H1 (cell line): ENCODE results near the gene MUC2. TPM values are rescaled to one million over a fixed set of nuclear protein-coding genes. Genes with fewer than 3 reads are reported as not detected.

ENCODE experiments used
- CTCF ChIA-PET: fragments of 300-600 bp; sonication (Branson Sonifier 250); formaldehyde crosslinking; loops from one replicate; lab custom pipeline; 2021; ENCODE audit not compliant: partially characterized antibody; lab: Charles Lee
- POLR2A ChIA-PET: fragments of 300-600 bp; sonication (Branson Sonifier 250); formaldehyde crosslinking; loops from one replicate; lab custom pipeline; 2021; ENCODE audit warnings: inconsistent platforms; ENCODE audit not compliant: partially characterized antibody; lab: Charles Lee
- DNase-seq, 2 experiments: peaks; one replicate each; pipeline versions ENCODE4 v3.0.0 to v3.0.0-alpha.2; 2010 to 2022; ENCODE audit warnings: low spot score in 2 of 2, low read depth in 1 of 2, mixed read lengths in 1 of 2
- FAIRE-seq: peaks from 2 replicates; lab custom pipeline; 2011; peaks lifted over from hg19 to GRCh38; lab: Jason Lieb, UNC
- H2AFZ ChIP-seq: 2 replicates; pipeline ENCODE4 v1.8.1; 2012; ENCODE audit warnings: low read length, inconsistent platforms
- H2AK5ac ChIP-seq: 2 replicates; pipeline ENCODE4 v1.6.1; 2013; ENCODE audit warnings: low read depth, low read length
- H2BK120ac ChIP-seq: replicated peaks from 2 replicates; pipeline ENCODE3; 2013; ENCODE audit warnings: low read depth, low read length, inconsistent platforms
- H2BK12ac ChIP-seq: 2 replicates; pipeline ENCODE4 v1.6.1; 2013; ENCODE audit warnings: low read depth, low read length
- H2BK15ac ChIP-seq: 2 replicates; pipeline ENCODE4 v1.6.1; 2013; ENCODE audit warnings: low read length
- H2BK20ac ChIP-seq: 2 replicates; pipeline ENCODE4 v1.6.1; 2013; ENCODE audit warnings: low read length
- H2BK5ac ChIP-seq: 2 replicates; pipeline ENCODE4 v1.6.1; 2013; ENCODE audit warnings: low read depth, low read length
- H3K14ac ChIP-seq: 2 replicates; pipeline ENCODE4 v1.6.1; 2013; ENCODE audit warnings: inconsistent platforms; ENCODE audit not compliant: insufficient read length
- H3K18ac ChIP-seq: 2 replicates; pipeline ENCODE4 v1.6.1; 2013; ENCODE audit warnings: low read length; ENCODE audit errors: extremely low read depth
- H3K23ac ChIP-seq: 2 replicates; pipeline ENCODE4 v1.6.1; 2013; ENCODE audit warnings: inconsistent platforms; ENCODE audit not compliant: insufficient read length
- H3K23me2 ChIP-seq: 2 replicates; pipeline ENCODE4 v1.6.1; 2013; ENCODE audit warnings: low read depth, low read length
- H3K27ac ChIP-seq: 2 replicates; pipeline ENCODE4 v1.6.1; 2011; ENCODE audit warnings: low read depth, low read length, inconsistent platforms
- H3K27me3 ChIP-seq, 4 experiments: replicated peaks in 1 of 4; 1 replicate in 1 of 4; 2 replicates in 3 of 4; pipeline versions ENCODE4 v1.6.1 to v1.8.1; 2011 to 2013; ENCODE audit warnings: low read length in 3 of 4, mild to moderate bottlenecking in 3 of 4, inconsistent platforms in 2 of 4, mixed read lengths in 2 of 4, moderate library complexity in 1 of 4; ENCODE audit not compliant: control insufficient read depth in 3 of 4, insufficient read depth in 3 of 4; ENCODE audit errors: extremely low read depth in 1 of 4
- H3K36me3 ChIP-seq, 4 experiments: 2 replicates each; pipeline versions ENCODE4 v1.6.1 to v1.8.1; 2011 to 2013; ENCODE audit warnings: mild to moderate bottlenecking in 4 of 4, low read length in 3 of 4, moderate library complexity in 2 of 4, control low read depth in 1 of 4, inconsistent platforms in 1 of 4; ENCODE audit not compliant: insufficient read depth in 4 of 4, control insufficient read depth in 2 of 4
- H3K4ac ChIP-seq: replicated peaks from 2 replicates; pipeline ENCODE3; 2013; ENCODE audit warnings: low read length, low read depth, mixed read lengths, inconsistent platforms; ENCODE audit not compliant: insufficient read length
- H3K4me1 ChIP-seq, 4 experiments: replicated peaks in 1 of 4; 1 replicate in 1 of 4; 2 replicates in 3 of 4; pipeline versions ENCODE4 v1.6.1 to v1.8.1; 2011 to 2013; ENCODE audit warnings: low read length in 3 of 4, inconsistent platforms in 2 of 4, mixed read lengths in 1 of 4; ENCODE audit not compliant: insufficient read depth in 4 of 4, control insufficient read depth in 3 of 4
- H3K4me2 ChIP-seq, 2 experiments: 2 replicates each; pipeline versions ENCODE4 v1.6.1 to v1.8.1; 2011 to 2013; ENCODE audit warnings: low read depth in 2 of 2, low read length in 2 of 2, control low read depth in 1 of 2, inconsistent platforms in 1 of 2, mild to moderate bottlenecking in 1 of 2; ENCODE audit not compliant: insufficient read depth in 1 of 2
- H3K4me3 ChIP-seq, 4 experiments: fragments of 200-600, 300-600 bp in 1 of 4; sonication (generic), shearing (Covaris generic), sonication (Bioruptor Twin) in 1 of 4; 2 replicates each; pipeline versions ENCODE4 v1.5.1 to v1.8.1; 2011 to 2016; ENCODE audit warnings: low read length in 4 of 4, low read depth in 3 of 4, control low read depth in 2 of 4, inconsistent platforms in 2 of 4, mild to moderate bottlenecking in 2 of 4, mixed read lengths in 1 of 4, moderate library complexity in 1 of 4; ENCODE audit not compliant: insufficient read depth in 2 of 4; ENCODE audit errors: extremely low read depth in 1 of 4
- H3K56ac ChIP-seq: replicated peaks from 2 replicates; pipeline ENCODE3; 2013; ENCODE audit warnings: low read depth, mild to moderate bottlenecking, mixed read lengths, low read length, inconsistent platforms; ENCODE audit not compliant: insufficient read length
- H3K79me1 ChIP-seq: 2 replicates; pipeline ENCODE4 v1.6.1; 2013; ENCODE audit warnings: low read depth, low read length, control low read depth
- H3K79me2 ChIP-seq, 2 experiments: 2 replicates each; pipeline versions ENCODE4 v1.6.1 to v1.8.1; 2012 to 2013; ENCODE audit warnings: low read length in 2 of 2, mild to moderate bottlenecking in 2 of 2, inconsistent platforms in 1 of 2; ENCODE audit not compliant: insufficient read depth in 2 of 2, control insufficient read depth in 1 of 2
- H3K9ac ChIP-seq, 4 experiments: replicated peaks in 1 of 4; 1 replicate in 1 of 4; 2 replicates in 3 of 4; pipeline versions ENCODE4 v1.6.1 to v1.8.1; 2011 to 2013; ENCODE audit warnings: low read depth in 3 of 4, low read length in 3 of 4, control low read depth in 2 of 4, mild to moderate bottlenecking in 2 of 4, moderate library complexity in 2 of 4, inconsistent platforms in 1 of 4; ENCODE audit errors: extremely low read depth in 1 of 4
- H3K9me3 ChIP-seq, 2 experiments: 2 replicates each; pipeline versions ENCODE4 v1.6.1 to v1.8.1; 2012 to 2013; ENCODE audit warnings: mild to moderate bottlenecking in 2 of 2, moderate library complexity in 2 of 2, control low read depth in 1 of 2, inconsistent platforms in 1 of 2, low read depth in 1 of 2, low read length in 1 of 2, mixed read lengths in 1 of 2; ENCODE audit not compliant: insufficient read depth in 2 of 2
- H4K20me1 ChIP-seq, 2 experiments: replicated peaks in 1 of 2; 2 replicates each; pipeline versions ENCODE3 to v1.8.1; 2011 to 2013; ENCODE audit warnings: inconsistent platforms in 2 of 2, low read length in 2 of 2, mild to moderate bottlenecking in 1 of 2; ENCODE audit not compliant: insufficient read depth in 2 of 2, control insufficient read depth in 1 of 2
- H4K5ac ChIP-seq: 2 replicates; pipeline ENCODE4 v1.6.1; 2013; ENCODE audit warnings: low read length, low read depth, mixed read lengths, inconsistent platforms; ENCODE audit not compliant: insufficient read length
- H4K8ac ChIP-seq: 2 replicates; pipeline ENCODE4 v1.8.0; 2013; ENCODE audit warnings: mild to moderate bottlenecking, moderate library complexity, low read length, inconsistent platforms; ENCODE audit not compliant: insufficient read depth; ENCODE audit errors: extremely low read depth
- H4K91ac ChIP-seq: replicated peaks from 2 replicates; pipeline ENCODE3; 2013; ENCODE audit warnings: low read length, mixed read lengths, inconsistent platforms; ENCODE audit not compliant: insufficient read length
- KDM5A ChIP-seq: fragments of 200-600 bp; IDR thresholded peaks from 2 replicates; pipeline ENCODE4 v1.7.1; 2012; ENCODE audit warnings: mild to moderate bottlenecking, low read length, inconsistent platforms, mixed read lengths
- PHF8 ChIP-seq: fragments of 200-600 bp; sonication (generic); conservative IDR thresholded peaks from 2 replicates; pipeline ENCODE4 v1.7.1; 2012; ENCODE audit warnings: low read depth, mild to moderate bottlenecking, inconsistent platforms, low read length, moderate library complexity
- RNF2 ChIP-seq: fragments of 200-900, 300-1000 bp; sonication (generic); IDR thresholded peaks from 2 replicates; pipeline ENCODE4 v1.7.1; 2016; ENCODE audit warnings: borderline replicate concordance, low read depth, mild to moderate bottlenecking, antibody characterized with exemption, low read length; ENCODE audit not compliant: poor library complexity, severe bottlenecking; ENCODE audit errors: missing control alignments
- WGBS, 2 experiments: shearing (Covaris generic) in 1 of 2; methylation state at CpG; one replicate each; pipeline versions ENCODE4 v1.1.6 to v1.1.7; 2013 to 2015; ENCODE audit warnings: low lambda C conversion rate in 2 of 2, mixed read lengths in 2 of 2, inconsistent platforms in 1 of 2, low coverage in 1 of 2, missing lambda C conversion rate in 1 of 2; ENCODE audit not compliant: insufficient replicate concordance in 2 of 2, insufficient coverage in 1 of 2, insufficient read length in 1 of 2; ENCODE audit errors: extremely low coverage in 1 of 2, missing lambda C conversion rate in 1 of 2; 5-methylcytosine and 5-hydroxymethylcytosine counted together
- polyA plus RNA-seq, 7 experiments: library from polyadenylated mRNA; depleted of rRNA in 3 of 7; stranded (reverse) in 5 of 7; unstranded in 2 of 7; fragments of >200 nt in 5 of 7; fragments of 200-250 nt in 2 of 7; gene quantifications; 1 replicate in 5 of 7; 2 replicates in 1 of 7; 4 replicates in 1 of 7; pipeline versions ENCODE4 v1.2.1 to v1.2.3, GENCODE V29; 2011 to 2013; ENCODE audit warnings: missing spikeins in 2 of 7, mixed read lengths in 2 of 7
- total RNA-seq: library from RNA; stranded (reverse); fragmentation: NEBNext Ultra II Directional; extraction: Animal tissue kit (Norgen Biotek cat#: 25700); gene quantifications from 2 replicates; pipeline ENCODE4 v1.2.1, GENCODE V29; 2021

The MUC2 gene
- total and polyA plus RNA-seq, 2 of the 8 experiments (the other 6 are each of a cell fraction or from before 2014, with no cell fraction given), result not detected

GRCh38 chr11:1113405-1114201 is 38.9 kb downstream of the MUC2 start:
- 90% methylated on average over 26 of the region's 36 CpGs; no CpG with 5 or more reads in 1 of the 2 experiments for WGBS, 2 experiments
- no peak overlapping the region for H2BK5ac ChIP-seq
- FAIRE-seq, result no peak
- no peaks in the 10 kb centered on the region for H3K79me1 ChIP-seq
- peaks cover 5 to 36% of the 10 kb centered on the region in 2 experiments; a peak in 2 of 4 replicates for H3K9me3 ChIP-seq
- no peak overlapping the region for H2AK5ac ChIP-seq
- H3K4me1 ChIP-seq, result no peaks in the 10 kb centered on the region; a peak in 1 of 7 replicates
- no peak overlapping the region for H3K56ac ChIP-seq
- no peaks in the 10 kb centered on the region for H3K36me3 ChIP-seq
- H3K23me2 ChIP-seq, result no peaks in the 10 kb centered on the region
- no peak overlapping the region for H3K9ac ChIP-seq
- H3K4me3 ChIP-seq, result no peak overlapping the region
- no peak overlapping the region for H3K23ac ChIP-seq
- peak overlapping the region; percentile 57; the same call in 1 of the 2 replicates for H4K8ac ChIP-seq
- no peak overlapping the region for H2BK120ac ChIP-seq
- H4K20me1 ChIP-seq, result peaks cover 0 to 1% of the 10 kb centered on the region in 2 experiments
- peak in 1 of 2 experiments; percentile 46 for DNase-seq
- POLR2A ChIA-PET, result interaction anchor here (0.6 to 1.3 kb wide), 2 partner anchors 163 to 238 kb away, joined by 3 read pairs; no protein-coding TSS in a partner anchor
- no peak for TF ChIP-seq RNF2
- TF ChIP-seq KDM5A, result no peak
- no peak for TF ChIP-seq PHF8
- no peaks in the 10 kb centered on the region; a peak in 1 of 7 replicates for H3K27me3 ChIP-seq
- H2BK15ac ChIP-seq, result no peak overlapping the region
- H2BK12ac ChIP-seq, result no peak overlapping the region
- CTCF ChIA-PET, result interaction anchor here (0.6 to 1.4 kb wide), 9 partner anchors 10 to 272 kb away, joined by 3 to 4 read pairs (median 3); no protein-coding TSS in a partner anchor
- no peak overlapping the region for H3K18ac ChIP-seq
- H2BK20ac ChIP-seq, result no peak overlapping the region
- no peaks in the 10 kb centered on the region for H3K79me2 ChIP-seq
- no peak overlapping the region for H3K4me2 ChIP-seq
- H3K4ac ChIP-seq, result no peak overlapping the region
- H3K14ac ChIP-seq, result no peak overlapping the region
- no peak overlapping the region for H3K27ac ChIP-seq
- no peak overlapping the region for H4K91ac ChIP-seq
- H4K5ac ChIP-seq, result no peak overlapping the region
- no peak overlapping the region for H2AFZ ChIP-seq
